Measurements from ENCODE around the gene ZNF133.

DNA sequence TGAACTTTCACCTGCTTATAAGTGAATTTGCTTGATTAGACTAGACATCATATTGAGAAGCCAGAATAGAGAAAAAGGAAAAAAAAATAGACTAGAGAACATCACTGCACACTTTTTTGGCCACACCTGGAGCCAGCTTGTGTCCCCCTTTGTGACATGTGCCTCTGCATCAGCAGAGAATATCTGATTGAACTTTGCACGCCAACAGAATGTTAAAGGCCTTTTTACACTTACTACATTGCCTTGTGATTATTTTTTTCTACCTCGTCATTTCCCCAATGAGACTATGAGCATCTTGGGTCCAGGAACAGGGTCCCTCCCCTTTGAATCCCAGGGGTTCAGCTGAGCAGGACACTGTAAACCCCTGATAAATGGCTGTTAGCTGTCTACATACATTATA lies 17.2 kb upstream of the ZNF133 start:
- TF ChIP-seq, protein P1, sequence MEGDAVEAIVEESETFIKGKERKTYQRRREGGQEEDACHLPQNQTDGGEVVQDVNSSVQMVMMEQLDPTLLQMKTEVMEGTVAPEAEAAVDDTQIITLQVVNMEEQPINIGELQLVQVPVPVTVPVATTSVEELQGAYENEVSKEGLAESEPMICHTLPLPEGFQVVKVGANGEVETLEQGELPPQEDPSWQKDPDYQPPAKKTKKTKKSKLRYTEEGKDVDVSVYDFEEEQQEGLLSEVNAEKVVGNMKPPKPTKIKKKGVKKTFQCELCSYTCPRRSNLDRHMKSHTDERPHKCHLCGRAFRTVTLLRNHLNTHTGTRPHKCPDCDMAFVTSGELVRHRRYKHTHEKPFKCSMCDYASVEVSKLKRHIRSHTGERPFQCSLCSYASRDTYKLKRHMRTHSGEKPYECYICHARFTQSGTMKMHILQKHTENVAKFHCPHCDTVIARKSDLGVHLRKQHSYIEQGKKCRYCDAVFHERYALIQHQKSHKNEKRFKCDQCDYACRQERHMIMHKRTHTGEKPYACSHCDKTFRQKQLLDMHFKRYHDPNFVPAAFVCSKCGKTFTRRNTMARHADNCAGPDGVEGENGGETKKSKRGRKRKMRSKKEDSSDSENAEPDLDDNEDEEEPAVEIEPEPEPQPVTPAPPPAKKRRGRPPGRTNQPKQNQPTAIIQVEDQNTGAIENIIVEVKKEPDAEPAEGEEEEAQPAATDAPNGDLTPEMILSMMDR (IDR thresholded peaks at IDR 0.05) = no peak
- no peak for TF ChIP-seq EZH2 (IDR thresholded peaks at IDR 0.05; ENCODE audit: borderline replicate concordance, insufficient read depth, low read depth, low read length, poor library complexity, severe bottlenecking)
